H1 (cell line): ENCODE measurements around the gene NRXN2.

ENCODE experiments used
- CREB1 ChIP-seq: IDR thresholded peaks from 2 replicates; pipeline ENCODE4 v1.6.1; 2012; ENCODE audit warnings: inconsistent platforms
- CTCF ChIP-seq, 3 experiments: IDR thresholded peaks; 1 replicate in 2 of 3; 2 replicates in 1 of 3; pipeline versions ENCODE4 v1.5.1 to v1.6.1; 2011; ENCODE audit warnings: low read length in 3 of 3, mild to moderate bottlenecking in 3 of 3, inconsistent platforms in 2 of 3, low read depth in 1 of 3, moderate library complexity in 1 of 3; ENCODE audit not compliant: insufficient read depth in 1 of 3; ENCODE audit errors: control extremely low read depth in 1 of 3
- POLR2A ChIP-seq, 2 experiments: IDR thresholded peaks; 1 replicate in 1 of 2; 2 replicates in 1 of 2; pipeline ENCODE4 v1.6.1; 2011; ENCODE audit warnings: low read depth in 2 of 2, low read length in 2 of 2, mild to moderate bottlenecking in 2 of 2; ENCODE audit errors: control extremely low read depth in 1 of 2
- TBP ChIP-seq: IDR thresholded peaks from 2 replicates; pipeline ENCODE4 v1.6.1; 2011; ENCODE audit warnings: low read depth, low read length, improper control_type of control experiment

- TF ChIP-seq POLR2A (IDR thresholded peaks at IDR 0.05; ENCODE audit: control extremely low read depth in 1 of 2, low read depth in 2 of 2, low read length in 2 of 2) (no peak), TBP (no peak), CREB1 (no peak), CTCF (IDR thresholded peaks at IDR 0.05; ENCODE audit: control extremely low read depth in 1 of 3, insufficient read depth in 1 of 3, low read depth in 1 of 3, low read length in 3 of 3) (no peak)
Observed at GRCh38 chr11:64641596-64642417, 81.2 kb downstream of the NRXN2 start.
